ENCODE measurements around the gene EPB41L5. TPM values are rescaled to one million over a fixed set of nuclear protein-coding genes. Genes with fewer than 3 reads are reported as not detected.
"Not testable (repeated sequence)": the region's sequence is repeated elsewhere in the genome, so short reads cannot be mapped to it uniquely, and the experiment has no call there.

Gene EPB41L5
- total and polyA plus RNA-seq, 10 of the 15 experiments (the other 5 are each of a cell fraction or from before 2014, with no cell fraction given) = 2.1 to 20.4 (median 8.2) TPM

DNA sequence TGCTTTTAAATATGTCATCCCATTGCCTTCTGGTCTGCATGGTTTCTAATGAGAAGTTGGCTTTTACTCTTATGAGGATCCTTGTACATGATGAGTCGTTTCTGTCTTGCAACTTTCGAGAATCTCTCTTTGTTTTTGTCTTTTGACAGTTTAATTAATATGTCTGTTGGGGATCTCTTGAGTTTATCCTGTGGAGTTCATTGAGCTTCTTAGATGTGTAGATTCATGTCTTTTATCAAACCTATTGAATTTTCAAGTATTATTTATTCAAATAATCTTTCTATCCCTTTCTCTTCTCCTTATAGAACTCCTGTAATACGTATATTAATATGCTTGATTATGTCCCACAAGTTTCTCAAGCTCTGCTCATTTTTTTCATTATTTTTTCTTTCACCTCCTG, 142.4 kb downstream of the EPB41L5 start:
- CTCF ChIA-PET = interaction anchor here (1.4 kb wide), 1 partner anchor 19 kb away, joined by 5 read pairs; no protein-coding TSS in a partner anchor
- RAD21 ChIA-PET (ENCODE audit: unreplicated experiment) = no interaction called here
- no peaks in the 10 kb centered on the region for H3K27me3 ChIP-seq (replicated peaks in 1 of 2; ENCODE audit: control insufficient read depth in 2 of 2, insufficient read depth in 2 of 2, low read length in 1 of 2)
- in situ Hi-C loops (cut with MboI) = no loop called here
- H3K36me3 ChIP-seq (ENCODE audit: control insufficient read depth in 2 of 2, insufficient read depth in 2 of 2, low read length in 1 of 2) = no peaks in the 10 kb centered on the region; a peak in 2 of 4 replicates
- no peak overlapping the region for H3K9ac ChIP-seq (ENCODE audit: control insufficient read depth, insufficient read depth, low read length)
- no peak for TF ChIP-seq SREBF2 (IDR thresholded peaks at IDR 0.05; ENCODE audit: low read length)
- no peak for TF ChIP-seq MLLT1 (IDR thresholded peaks at IDR 0.05)
- TF ChIP-seq, protein P1, sequence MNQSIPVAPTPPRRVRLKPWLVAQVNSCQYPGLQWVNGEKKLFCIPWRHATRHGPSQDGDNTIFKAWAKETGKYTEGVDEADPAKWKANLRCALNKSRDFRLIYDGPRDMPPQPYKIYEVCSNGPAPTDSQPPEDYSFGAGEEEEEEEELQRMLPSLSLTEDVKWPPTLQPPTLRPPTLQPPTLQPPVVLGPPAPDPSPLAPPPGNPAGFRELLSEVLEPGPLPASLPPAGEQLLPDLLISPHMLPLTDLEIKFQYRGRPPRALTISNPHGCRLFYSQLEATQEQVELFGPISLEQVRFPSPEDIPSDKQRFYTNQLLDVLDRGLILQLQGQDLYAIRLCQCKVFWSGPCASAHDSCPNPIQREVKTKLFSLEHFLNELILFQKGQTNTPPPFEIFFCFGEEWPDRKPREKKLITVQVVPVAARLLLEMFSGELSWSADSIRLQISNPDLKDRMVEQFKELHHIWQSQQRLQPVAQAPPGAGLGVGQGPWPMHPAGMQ (IDR thresholded peaks at IDR 0.05; ENCODE audit: borderline replicate concordance) = no peak
- no peak for TF ChIP-seq SUPT20H (IDR thresholded peaks at IDR 0.05; ENCODE audit: borderline replicate concordance, control insufficient read depth, low read depth, low read length)
- no peak for TF ChIP-seq CBFB (IDR thresholded peaks at IDR 0.05; ENCODE audit: low read depth)
- H3K27ac ChIP-seq (ENCODE audit: control insufficient read depth, insufficient read depth) = no peak overlapping the region
- SMC1A ChIA-PET (ENCODE audit: uncharacterized antibody, unreplicated experiment) = no interaction called here
- H2AFZ ChIP-seq (ENCODE audit: control insufficient read depth, low read depth, low read length) = no peak overlapping the region
- ATAC-seq (no peak), FAIRE-seq (no peak), DNase-seq (ENCODE audit: low read depth, low spot score) (no peak)
- POLR2A ChIA-PET = no interaction called here
- peaks cover 2% of the 10 kb centered on the region for H3K9me3 ChIP-seq (replicated peaks; ENCODE audit: control insufficient read depth, insufficient read depth, low read length)
- no peaks in the 10 kb centered on the region for H3K79me2 ChIP-seq (ENCODE audit: control insufficient read depth, insufficient read depth, low read length)
- intact Hi-C loops (cut with micrococcal nuclease; ENCODE audit: unreplicated experiment) = no loop called here
- no peaks in the 10 kb centered on the region for H4K20me1 ChIP-seq (ENCODE audit: control insufficient read depth, insufficient read depth)
- H3K4me1 ChIP-seq (ENCODE audit: control insufficient read depth, insufficient read depth, low read length) = no peaks in the 10 kb centered on the region
- H3K4me2 ChIP-seq (ENCODE audit: control insufficient read depth, insufficient read depth) = no peak overlapping the region
- BruUV-seq (replicated peaks) = no TSS peak
- 55% methylated on average over 3 of the region's 3 CpGs for WGBS (ENCODE audit: insufficient coverage, insufficient replicate concordance, low lambda C conversion rate, missing lambda C conversion rate)
- H3K4me3 ChIP-seq = no peak overlapping the region

DNA sequence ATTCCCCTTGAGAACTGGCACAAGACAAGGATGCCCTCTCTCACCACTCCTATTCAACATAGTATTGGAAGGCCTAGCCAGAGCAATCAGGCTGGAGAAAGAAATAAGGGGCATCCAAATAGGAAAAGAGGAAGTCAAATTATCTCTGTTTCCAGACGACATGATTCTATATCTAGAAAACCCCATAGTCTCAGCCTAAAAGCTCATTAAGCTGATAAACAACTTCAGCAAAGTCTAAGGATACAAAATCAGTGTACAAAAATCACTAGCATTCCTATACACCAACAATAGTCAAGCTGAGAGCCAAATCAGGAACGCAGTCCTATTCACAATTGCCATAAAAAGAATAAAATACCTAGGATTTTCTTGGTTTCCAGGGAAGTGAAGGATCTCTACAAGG, 145.8 kb downstream of the EPB41L5 start:
- DNase-seq (ENCODE audit: low read depth, low spot score); H2AFZ ChIP-seq (ENCODE audit: control insufficient read depth, low read depth, low read length); BruUV-seq (replicated peaks); H4K20me1 ChIP-seq (ENCODE audit: control insufficient read depth, insufficient read depth); H3K27me3 ChIP-seq (replicated peaks in 1 of 2; ENCODE audit: control insufficient read depth in 2 of 2, insufficient read depth in 2 of 2, low read length in 1 of 2); intact Hi-C loops (cut with micrococcal nuclease; ENCODE audit: unreplicated experiment); FAIRE-seq; RAD21 ChIA-PET (ENCODE audit: unreplicated experiment); ATAC-seq; H3K36me3 ChIP-seq (ENCODE audit: control insufficient read depth in 2 of 2, insufficient read depth in 2 of 2, low read length in 1 of 2); H3K9ac ChIP-seq (ENCODE audit: control insufficient read depth, insufficient read depth, low read length); H3K4me2 ChIP-seq (ENCODE audit: control insufficient read depth, insufficient read depth); H3K9me3 ChIP-seq (replicated peaks; ENCODE audit: control insufficient read depth, insufficient read depth, low read length); in situ Hi-C loops (cut with MboI); H3K27ac ChIP-seq (ENCODE audit: control insufficient read depth, insufficient read depth); POLR2A ChIA-PET; H3K79me2 ChIP-seq (ENCODE audit: control insufficient read depth, insufficient read depth, low read length); H3K4me1 ChIP-seq (ENCODE audit: control insufficient read depth, insufficient read depth, low read length); H3K4me3 ChIP-seq: not testable (repeated sequence)
- ChIA-PET CTCF (interaction anchor here (0.8 to 9.9 kb wide), 2 partner anchors 17 to 153 kb away, joined by 3 to 65 read pairs; no protein-coding TSS in a partner anchor), SMC1A (ENCODE audit: uncharacterized antibody, unreplicated experiment) (interaction anchor here (1.8 kb wide), 1 partner anchor 18 kb away, joined by 4 read pairs; no protein-coding TSS in a partner anchor)
- WGBS (ENCODE audit: insufficient coverage, insufficient replicate concordance, low lambda C conversion rate, missing lambda C conversion rate) = 86% methylated on average over 2 of the region's 2 CpGs

Data from GM12878 (cell line).